Thyroid gland (tissue), 4 donors: Measurements from ENCODE around the gene PHF21B.

Source experiments
- CTCF ChIP-seq, 6 experiments: fragments of 200-600 bp in 3 of 6; fragments of 450-650 bp in 3 of 6; sonication (generic) in 3 of 6; IDR thresholded peaks; one replicate each; pipeline ENCODE4 v1.5.1; 2016 to 2019; ENCODE audit warnings: antibody characterized with exemption in 6 of 6, mild to moderate bottlenecking in 2 of 6, inconsistent platforms in 1 of 6, moderate library complexity in 1 of 6
- POLR2A ChIP-seq, 2 donors: fragments of 450-650 bp; IDR thresholded peaks; one replicate each; pipeline ENCODE4 v1.6.1; 2017; ENCODE audit warnings: antibody characterized with exemption in 2 of 2, mild to moderate bottlenecking in 2 of 2, moderate library complexity in 1 of 2

GRCh38 chr22:44831885-44832284 lies 177.9 kb downstream of the PHF21B start:
- TF ChIP-seq CTCF (IDR thresholded peaks at IDR 0.05) (no peak), POLR2A (IDR thresholded peaks at IDR 0.05) (no peak)
